Tibial nerve (tissue), 4 donors: Measurements from ENCODE around the gene MAML2. TPM values are rescaled to one million over a fixed set of nuclear protein-coding genes. Genes with fewer than 3 reads are reported as not detected.

Source experiments
- DNase-seq, 2 donors: peaks; one replicate each; pipeline ENCODE4 v3.0.0-alpha.2; 2019; ENCODE audit warnings: low spot score in 2 of 2
- H3K27ac ChIP-seq, 4 donors: fragments of 200-600 bp; sonication (generic) in 3 of 4; one replicate each; pipeline ENCODE4 v1.5.1; 2017 to 2019; ENCODE audit warnings: mild to moderate bottlenecking in 1 of 4
- H3K27me3 ChIP-seq, 2 donors: fragments of 200-600 bp; sonication (generic) in 1 of 2; one replicate each; pipeline versions ENCODE4 v1.5.1 to v1.6.0; 2017 to 2019
- H3K36me3 ChIP-seq, 3 donors: fragments of 200-600 bp; sonication (generic); one replicate each; pipeline ENCODE4 v1.5.1; 2018 to 2019
- H3K4me1 ChIP-seq, 4 donors: fragments of 200-600 bp; sonication (generic) in 3 of 4; one replicate each; pipeline ENCODE4 v1.5.1; 2017 to 2019
- H3K4me3 ChIP-seq, 4 donors: fragments of 200-600 bp; sonication (generic) in 3 of 4; one replicate each; pipeline ENCODE4 v1.5.1; 2017 to 2019; ENCODE audit warnings: mild to moderate bottlenecking in 1 of 4, moderate library complexity in 1 of 4
- H3K9me3 ChIP-seq, 4 donors: fragments of 200-600 bp; sonication (generic) in 3 of 4; one replicate each; pipeline ENCODE4 v1.5.1; 2017 to 2019
- CTCF ChIP-seq, 5 experiments: fragments of 200-600 bp in 3 of 5; fragments of 450-650 bp in 2 of 5; sonication (generic) in 3 of 5; IDR thresholded peaks; one replicate each; pipeline ENCODE4 v1.5.1; 2016 to 2019; ENCODE audit warnings: antibody characterized with exemption in 5 of 5, mild to moderate bottlenecking in 3 of 5, moderate library complexity in 2 of 5
- EP300 ChIP-seq, 2 donors: sonication (generic); formaldehyde crosslinking; IDR thresholded peaks; one replicate each; pipeline ENCODE4 v1.6.1; 2017; ENCODE audit warnings: antibody characterized with exemption in 2 of 2, mild to moderate bottlenecking in 1 of 2
- POLR2A ChIP-seq, 2 donors: fragments of 450-650 bp; IDR thresholded peaks; one replicate each; pipeline ENCODE4 v1.6.1; 2017; ENCODE audit warnings: antibody characterized with exemption in 2 of 2, mild to moderate bottlenecking in 2 of 2, moderate library complexity in 2 of 2
- WGBS, 2 donors: methylation state at CpG; one replicate each; pipeline ENCODE4 v1.1.5; 2018; 5-methylcytosine and 5-hydroxymethylcytosine counted together
- total RNA-seq, 4 donors: library from RNA; depleted of rRNA; stranded (reverse); fragments of >200 nt; gene quantifications; one replicate each; pipeline ENCODE4 v1.1.0, GENCODE V29; 2016

MAML2 gene
- total RNA-seq, 4 donors from 2014 or later = 20.5 to 38.4 (median 27.9) TPM

- Histone ChIP-seq H3K4me3 (no peak overlapping the region), H3K9me3 (no peaks in the 10 kb centered on the region), H3K27ac (no peak overlapping the region), H3K27me3 (no peaks in the 10 kb centered on the region), H3K4me1 (peaks cover 0 to 23% (median 10%) of the 10 kb centered on the region in 4 donors), H3K36me3 (no peaks in the 10 kb centered on the region)
- no peak for TF ChIP-seq POLR2A (IDR thresholded peaks at IDR 0.05)
- no peak for TF ChIP-seq CTCF (IDR thresholded peaks at IDR 0.05)
- no peak for TF ChIP-seq EP300 (IDR thresholded peaks at IDR 0.05)
- DNase-seq = no peak
- 97 to 98% methylated on average over 1 of the region's 1 CpG for WGBS, 2 donors
Measured at GRCh38 chr11:96016978-96017502, 326.0 kb downstream of the MAML2 start.

DNA sequence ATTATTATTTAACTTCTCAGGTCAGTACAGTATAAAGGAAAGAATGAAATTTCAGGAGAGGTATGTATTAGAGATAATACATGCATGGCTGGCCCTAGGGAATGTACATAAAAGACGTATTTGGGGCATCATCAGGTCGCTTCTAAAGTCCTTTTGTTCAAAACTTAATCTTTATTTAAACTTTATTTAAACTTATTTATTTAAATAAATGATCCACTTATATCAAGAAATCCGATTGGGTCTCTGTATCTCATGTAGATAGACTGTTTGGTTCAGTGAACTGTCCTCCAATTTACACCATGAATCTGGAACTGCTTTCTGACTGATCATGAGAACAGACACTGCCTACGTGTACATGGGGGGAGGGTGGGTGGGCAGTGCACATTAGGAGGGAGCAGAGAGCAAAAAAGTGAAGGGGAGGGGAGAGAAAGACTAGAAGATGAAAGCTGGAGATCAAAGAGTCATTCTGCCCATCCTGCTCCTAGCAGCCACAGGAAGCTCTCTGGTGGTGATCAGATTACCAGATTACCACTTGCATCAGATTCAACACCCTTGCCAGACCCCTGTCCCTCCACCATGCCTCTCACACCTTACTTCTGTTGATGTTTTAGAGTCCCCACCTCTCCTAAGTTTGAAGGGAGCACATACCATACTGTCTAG is 327.0 kb downstream of the MAML2 start:
- TF ChIP-seq EP300 (IDR thresholded peaks at IDR 0.05) (no peak), POLR2A (IDR thresholded peaks at IDR 0.05) (no peak), CTCF (IDR thresholded peaks at IDR 0.05) (no peak)
- DNase-seq = no peak
- Histone ChIP-seq H3K36me3 (no peaks in the 10 kb centered on the region), H3K4me3 (no peak overlapping the region), H3K27me3 (no peaks in the 10 kb centered on the region), H3K4me1 (peaks cover 0 to 33% (median 13%) of the 10 kb centered on the region in 4 donors), H3K27ac (no peak overlapping the region), H3K9me3 (no peaks in the 10 kb centered on the region)
- WGBS, 2 donors = 76 to 81% methylated on average over 4 of the region's 4 CpGs

DNA sequence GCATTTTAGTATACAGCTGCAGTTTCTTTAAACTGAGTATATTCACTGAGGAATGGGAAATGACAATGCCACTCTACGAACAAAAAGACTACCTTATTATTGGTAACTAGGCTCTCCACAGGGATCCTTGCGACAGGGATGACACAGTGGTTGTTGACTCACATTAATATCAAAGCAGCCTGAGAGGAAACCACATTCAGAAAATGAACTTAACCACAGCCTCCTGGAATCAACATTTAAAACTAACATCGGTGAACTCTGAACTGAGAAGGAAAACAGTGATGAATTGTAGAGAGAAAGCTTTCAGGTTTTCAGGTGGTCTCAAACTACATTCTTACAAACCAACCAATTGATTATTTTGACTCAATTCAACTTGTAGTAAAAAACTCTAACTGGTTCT is 328.8 kb downstream of the MAML2 start:
- Histone ChIP-seq H3K27me3 (no peaks in the 10 kb centered on the region), H3K9me3 (no peaks in the 10 kb centered on the region), H3K4me1 (peaks cover 0 to 37% (median 13%) of the 10 kb centered on the region in 4 donors), H3K4me3 (no peak overlapping the region), H3K36me3 (no peaks in the 10 kb centered on the region), H3K27ac (peak overlapping the region in 2 of 4 donors; percentile 41 to 83)
- no peak for DNase-seq
- 77 to 78% methylated on average over 3 of the region's 3 CpGs for WGBS, 2 donors
- TF ChIP-seq EP300 (IDR thresholded peaks at IDR 0.05) (no peak), CTCF (IDR thresholded peaks at IDR 0.05) (no peak), POLR2A (IDR thresholded peaks at IDR 0.05) (no peak)

- Histone ChIP-seq H3K9me3 (no peaks in the 10 kb centered on the region), H3K27ac (peak overlapping the region in 3 of 4 donors; percentile 43 to 83 (median 77)), H3K4me1 (peaks cover 0 to 37% (median 13%) of the 10 kb centered on the region in 4 donors), H3K36me3 (no peaks in the 10 kb centered on the region), H3K4me3 (no peak overlapping the region), H3K27me3 (no peaks in the 10 kb centered on the region)
- DNase-seq = no peak
- TF ChIP-seq EP300 (IDR thresholded peaks at IDR 0.05) (no peak), POLR2A (IDR thresholded peaks at IDR 0.05) (no peak), CTCF (IDR thresholded peaks at IDR 0.05) (no peak)
- WGBS, 2 donors = 61 to 78% methylated on average over 10 to 17 of the region's 17 CpGs
Measured at GRCh38 chr11:96013461-96014213, 329.4 kb downstream of the MAML2 start.
